Activated naive CD4-positive, alpha-beta T cell treated with Interleukin-2 at 50 U/mL for 16 hours (primary cell): ENCODE measurements around the gene AHRR.
"Not testable (repeated sequence)": the region's sequence is repeated elsewhere in the genome, so short reads cannot be mapped to it uniquely, and the experiment has no call there.

Experiments
- DNase-seq: peaks from one replicate; pipeline ENCODE4 v3.0.0-alpha.2; 2020

Gene AHRR

GRCh38 chr5:398475-399295 lies 77.2 kb downstream of the AHRR start:
- DNase-seq: no peak

DNA sequence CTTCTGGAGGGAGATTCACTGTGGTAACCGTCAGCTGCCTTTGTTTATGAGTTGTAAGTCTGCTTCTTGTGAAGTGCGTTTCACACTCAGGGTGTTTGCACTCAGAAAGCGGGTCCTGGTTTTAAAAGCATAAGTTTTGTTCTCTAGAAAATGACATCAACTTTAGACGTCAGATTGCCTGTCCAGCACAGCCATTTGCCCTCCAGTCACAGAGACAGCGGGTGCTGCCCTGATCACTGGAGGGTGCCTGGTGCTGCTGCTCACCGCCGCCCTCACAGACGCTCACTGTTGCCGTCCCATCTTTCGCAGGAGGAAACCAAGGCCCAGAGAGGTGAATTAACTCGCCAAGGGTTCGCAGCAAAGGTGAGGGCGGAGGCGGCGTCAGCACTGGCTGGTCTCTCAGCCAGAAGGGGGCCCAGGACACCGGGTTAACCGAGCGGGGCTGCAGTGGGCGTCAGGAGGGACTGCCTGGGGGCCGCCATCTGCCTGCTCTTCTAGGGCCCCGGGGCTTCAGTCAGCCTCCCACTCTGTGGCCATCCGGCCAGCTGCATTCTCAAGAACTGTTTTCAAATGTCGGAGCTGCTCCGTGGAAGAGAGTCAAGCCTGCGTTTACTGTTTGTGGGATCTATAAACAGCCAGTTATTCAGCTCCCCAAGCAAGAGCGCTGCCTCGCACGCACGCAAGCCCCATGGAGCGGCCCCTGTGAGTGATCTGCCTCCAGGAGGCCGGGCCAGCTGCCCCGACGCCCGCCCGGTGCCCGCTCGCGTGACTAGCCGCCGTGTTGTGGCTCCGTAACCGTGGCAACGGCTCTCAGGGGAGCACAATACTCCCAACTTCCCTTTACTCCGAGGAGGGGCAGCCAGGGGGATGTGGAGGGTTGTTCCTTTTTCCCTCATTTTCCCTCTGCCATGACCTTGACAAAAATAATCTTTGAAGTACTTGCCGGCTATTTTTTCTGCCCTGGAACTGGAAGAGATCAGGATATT lies 78.1 kb downstream of the AHRR start:
- peak; percentile 59 for DNase-seq

DNA sequence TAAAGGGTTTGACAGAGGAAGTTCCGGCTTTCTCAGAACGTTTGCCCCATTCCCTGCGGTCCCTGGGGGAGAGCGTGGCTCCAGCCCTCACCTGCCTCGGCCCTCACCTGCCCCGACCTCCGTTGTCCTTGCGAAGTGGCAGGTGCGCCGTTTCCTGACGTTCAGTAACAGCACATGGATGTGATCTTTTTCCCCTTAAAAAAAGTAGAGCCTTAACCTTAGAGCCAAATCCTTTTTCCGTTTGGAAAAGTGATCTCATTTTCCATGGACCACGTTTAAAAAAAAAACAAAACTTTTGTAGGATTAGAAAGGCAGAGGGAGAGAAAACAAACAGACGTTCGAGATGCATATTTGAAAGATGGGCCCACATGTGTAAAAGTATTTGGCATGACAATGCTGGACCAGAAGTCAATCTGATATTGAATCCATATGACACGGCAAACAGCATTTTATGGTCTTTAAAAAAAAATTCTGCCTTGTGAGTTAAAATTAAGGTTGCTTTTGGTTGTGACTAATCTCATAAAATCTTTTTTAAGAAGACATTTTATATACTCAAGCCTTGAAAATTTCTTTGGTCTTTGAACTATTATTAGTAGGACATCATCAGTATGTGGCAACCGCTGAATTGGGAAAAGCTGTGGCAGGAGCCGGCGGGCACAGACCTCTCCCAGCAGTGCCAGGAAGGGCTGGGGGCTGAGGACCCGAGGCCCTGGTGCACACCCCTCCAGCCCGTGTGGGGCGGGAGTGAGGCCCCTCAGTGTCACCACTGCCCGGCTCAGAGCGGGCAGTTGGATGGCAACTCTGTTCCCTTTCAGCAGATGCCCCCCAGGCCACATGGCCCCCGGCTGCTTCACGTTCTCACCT lies 79.0 kb downstream of the AHRR start:
- no peak for DNase-seq

- DNase-seq: no peak
These were observed 79.9 kb downstream of the AHRR start for GRCh38 chr5:401146-402034.

- not testable (repeated sequence) for DNase-seq
These were observed 80.7 kb downstream of the AHRR start for GRCh38 chr5:402219-402614.

- DNase-seq: peak; percentile 36
These were observed 81.3 kb downstream of the AHRR start for GRCh38 chr5:402615-403359.

DNA sequence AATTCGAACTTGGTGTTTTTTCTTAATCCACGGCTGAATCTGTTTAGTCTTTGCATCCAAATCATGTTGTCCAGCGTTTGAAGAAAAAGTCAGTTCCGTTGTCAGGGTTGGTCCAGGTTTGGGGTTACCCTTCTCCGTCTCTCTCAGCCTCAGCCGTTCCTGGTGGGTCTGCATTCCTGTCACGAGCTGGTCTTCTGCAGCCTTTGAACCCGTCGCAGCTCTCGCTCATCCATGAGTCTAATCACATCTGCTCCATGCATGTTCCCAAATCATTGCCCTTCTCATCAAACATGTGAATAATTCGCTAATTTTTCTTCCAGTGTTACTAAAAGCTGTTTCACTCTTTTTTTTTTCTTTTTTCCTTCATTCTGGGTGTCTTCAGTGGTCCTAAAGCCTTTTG lies 82.5 kb downstream of the AHRR start:
- no peak for DNase-seq

- DNase-seq: no peak
These were observed 83.2 kb downstream of the AHRR start for GRCh38 chr5:404666-405241.

- DNase-seq: no peak
These were observed 83.9 kb downstream of the AHRR start for GRCh38 chr5:405421-405820.

- no peak for DNase-seq
These were observed 84.5 kb downstream of the AHRR start for GRCh38 chr5:406041-406440.

GRCh38 chr5:407051-407450 lies 85.5 kb downstream of the AHRR start:
- no peak for DNase-seq

DNA sequence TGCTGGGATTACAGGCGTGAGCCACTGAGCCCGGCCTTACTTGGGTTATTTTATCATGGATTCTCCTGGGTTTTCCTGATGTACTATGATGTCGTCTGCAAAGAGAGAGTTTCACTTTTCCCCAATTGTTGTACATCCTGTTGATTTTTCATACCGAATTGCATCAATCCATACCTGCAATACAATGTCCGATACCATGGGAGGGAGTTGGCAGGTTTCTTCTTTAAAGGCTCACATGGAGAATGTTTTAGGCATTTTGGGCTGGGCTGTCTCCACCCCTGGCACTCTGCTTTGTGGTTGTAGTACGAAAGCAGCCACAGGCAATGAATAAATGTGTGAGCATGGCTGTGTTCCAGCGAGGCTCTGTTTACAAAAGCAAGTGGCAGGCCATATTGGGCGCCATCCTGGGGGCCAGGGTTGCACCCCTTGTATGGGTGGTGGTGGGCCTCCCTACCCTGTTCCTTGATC lies 86.3 kb downstream of the AHRR start:
- no peak for DNase-seq

DNA sequence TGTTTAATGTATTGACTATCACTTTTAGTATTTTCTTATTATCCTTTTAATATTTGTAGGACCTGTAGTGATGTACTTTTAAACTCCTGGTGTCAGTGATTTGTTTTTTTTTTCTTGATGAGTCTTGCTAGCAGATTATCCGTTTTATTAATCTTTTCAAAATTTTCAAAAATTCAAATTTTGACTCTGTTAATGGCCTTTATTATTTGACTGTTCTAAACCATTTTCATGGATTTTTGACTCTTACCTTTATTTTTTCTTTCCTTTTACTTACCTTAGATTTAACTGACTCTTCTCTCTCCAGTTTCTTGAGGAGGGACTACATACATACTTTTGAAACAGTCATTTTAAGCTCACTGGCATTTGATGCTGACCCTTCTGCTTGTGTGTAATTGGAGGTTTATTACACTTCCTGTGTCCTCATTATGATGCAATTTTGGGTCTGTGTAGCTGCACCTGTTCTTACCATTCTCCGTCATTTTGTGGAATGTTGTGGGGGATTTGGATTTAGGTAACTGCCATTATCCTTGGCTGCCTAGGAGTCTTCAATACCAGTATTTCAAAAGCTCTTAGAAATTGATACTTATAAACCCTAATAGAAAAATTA lies 89.5 kb downstream of the AHRR start:
- DNase-seq: no peak

- DNase-seq: peak; percentile 52
These were observed 90.2 kb downstream of the AHRR start for GRCh38 chr5:411728-412127.

DNA sequence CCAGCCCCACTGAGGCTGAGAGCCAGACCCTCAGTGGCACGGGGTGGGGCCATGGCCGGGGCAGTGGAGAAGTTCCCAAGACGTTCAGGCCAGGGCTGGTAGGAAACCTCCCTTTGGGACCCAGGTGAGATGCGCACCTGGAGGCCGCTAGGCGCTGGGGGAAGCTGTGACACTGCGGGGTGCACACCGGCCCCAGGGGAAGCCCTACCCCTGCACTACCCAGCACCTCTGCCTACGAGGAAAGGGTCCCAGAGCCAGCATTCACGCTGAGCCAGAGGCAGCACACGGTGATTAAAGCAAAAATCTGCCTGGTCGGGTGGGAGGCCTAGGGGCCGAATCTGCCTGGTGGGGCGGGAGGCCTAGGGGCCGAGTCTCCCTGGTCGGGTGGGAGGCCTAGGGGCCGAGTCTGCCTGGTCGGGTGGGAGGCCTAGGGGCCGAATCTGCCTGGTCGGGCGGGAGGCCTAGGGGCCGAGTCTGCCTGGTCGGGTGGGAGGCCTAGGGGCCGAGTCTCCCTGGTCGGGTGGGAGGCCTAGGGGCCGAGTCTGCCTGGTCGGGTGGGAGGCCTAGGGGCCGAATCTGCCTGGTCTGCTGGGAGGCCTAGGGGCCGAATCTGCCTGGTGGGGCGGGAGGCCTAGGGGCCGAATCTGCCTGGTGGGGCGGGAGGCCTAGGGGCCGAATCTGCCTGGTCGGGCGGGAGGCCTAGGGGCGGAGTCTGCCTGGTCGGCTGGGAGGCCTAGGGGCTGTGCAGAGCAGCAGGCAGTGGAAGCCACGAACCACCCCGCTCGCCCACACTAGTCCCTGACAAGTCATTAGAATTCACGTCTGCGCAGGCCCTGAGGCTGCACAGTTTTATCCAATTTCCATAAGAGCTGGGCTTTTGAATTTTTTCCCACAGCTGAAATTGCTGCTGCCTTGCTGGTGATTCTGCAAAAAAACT lies 93.7 kb downstream of the AHRR start:
- not testable (repeated sequence) for DNase-seq

DNA sequence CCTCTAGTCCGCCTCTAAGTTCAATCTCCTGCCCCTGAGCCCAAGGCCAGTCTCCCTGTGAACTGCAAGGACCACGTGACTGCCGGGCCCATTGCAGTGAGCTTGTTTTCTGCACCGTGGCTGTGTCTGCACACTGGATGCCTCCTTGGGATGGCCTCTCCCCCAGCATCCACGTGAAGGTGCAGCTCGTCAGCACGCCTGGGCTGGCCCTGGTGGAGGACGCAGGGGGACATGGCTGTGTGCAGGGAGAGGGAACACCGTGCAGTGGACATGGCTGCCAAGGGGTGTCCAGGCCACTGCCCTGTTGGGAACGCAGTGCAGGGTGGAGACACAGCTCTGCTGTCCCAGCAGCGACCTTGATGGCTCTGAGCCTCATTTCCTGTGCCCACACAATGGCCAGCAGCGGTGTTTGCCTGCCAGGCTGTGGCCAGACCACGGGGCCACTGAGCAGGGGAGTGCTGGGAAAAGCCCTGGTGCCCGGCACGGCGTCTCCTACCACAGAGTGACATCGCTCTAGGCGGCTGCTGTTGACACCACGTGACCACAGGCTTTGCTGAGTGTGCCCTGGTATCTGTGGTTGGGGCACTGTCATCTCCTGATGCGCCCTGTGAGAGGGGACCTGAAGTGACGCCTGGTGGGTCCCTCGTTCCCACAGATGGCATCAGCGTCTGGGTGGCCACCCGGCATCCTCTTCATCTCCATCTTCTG lies 94.6 kb downstream of the AHRR start:
- DNase-seq: no peak

DNA sequence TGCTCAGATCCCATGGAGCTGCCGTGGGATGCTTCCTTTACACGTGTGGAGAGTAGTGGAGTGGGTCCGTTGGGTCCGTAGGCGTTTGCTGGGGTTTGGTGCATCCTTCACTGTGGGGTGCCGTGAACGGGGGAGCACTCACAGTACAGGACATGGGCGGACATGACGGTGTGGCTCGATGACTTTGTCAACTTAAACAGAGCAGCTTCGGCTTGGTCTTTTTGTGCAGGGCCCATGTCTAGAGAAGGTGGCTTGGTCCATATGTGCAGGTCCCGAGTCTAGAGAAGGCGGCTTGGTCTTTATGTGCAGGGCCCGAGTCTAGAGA lies 95.1 kb downstream of the AHRR start:
- no peak for DNase-seq
